Measurements from ENCODE around the gene LY6G5B. TPM values are rescaled to one million over a fixed set of nuclear protein-coding genes. Genes with fewer than 3 reads are reported as not detected.

The LY6G5B gene
- total RNA-seq, 2 donors from 2014 or later: 13.9 to 17.0 TPM

DNA sequence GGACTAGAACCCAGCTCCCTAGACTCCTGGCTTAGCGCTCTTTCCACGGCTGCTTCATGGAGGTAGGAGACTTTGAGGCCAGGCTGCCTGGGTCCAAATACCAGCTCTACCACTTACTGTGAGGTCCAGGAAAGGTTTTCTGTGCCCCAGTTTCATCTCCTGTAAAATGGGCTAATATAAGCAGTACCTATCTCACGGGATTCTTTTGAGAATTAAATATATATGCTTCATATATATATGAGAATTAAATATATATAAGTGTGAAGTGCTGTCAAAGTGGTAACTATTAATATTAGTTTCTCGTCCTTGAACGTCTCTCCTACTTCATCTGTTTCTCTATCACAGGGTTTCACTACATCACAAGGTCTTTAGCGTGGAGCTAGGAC is 21.3 kb downstream of the LY6G5B start:
- peaks cover 13% of the 10 kb centered on the region for H3K4me1 ChIP-seq (ENCODE audit: control insufficient read depth, insufficient read depth, low read length)
- Mint-ChIP-seq H3K36me3 (ENCODE audit: low read depth) (peaks cover 68% of the 10 kb centered on the region), H3K4me3 (no peak overlapping the region), H3K9me3 (no peaks in the 10 kb centered on the region), H3K27ac (peak overlapping the region; percentile 83), H3K4me1 (peaks cover 15% of the 10 kb centered on the region), H3K27me3 (ENCODE audit: insufficient read depth) (no peaks in the 10 kb centered on the region)
- H3K4me3 ChIP-seq (ENCODE audit: low read length): no peak overlapping the region
- no peak overlapping the region for H3K9ac ChIP-seq (ENCODE audit: extremely low read depth, low read length, poor library complexity, severe bottlenecking)
- H3K27ac ChIP-seq (ENCODE audit: low read depth, low read length): no peak overlapping the region
- H3K9me3 ChIP-seq (ENCODE audit: control insufficient read depth, low read length): no peaks in the 10 kb centered on the region
- DNase-seq: no peak
- H3K27me3 ChIP-seq (ENCODE audit: control insufficient read depth, insufficient read depth, low read length, poor library complexity, severe bottlenecking): no peaks in the 10 kb centered on the region
- H3K36me3 ChIP-seq (ENCODE audit: control insufficient read depth, insufficient read depth, low read length): peaks cover 76% of the 10 kb centered on the region
- TF ChIP-seq, protein P1, sequence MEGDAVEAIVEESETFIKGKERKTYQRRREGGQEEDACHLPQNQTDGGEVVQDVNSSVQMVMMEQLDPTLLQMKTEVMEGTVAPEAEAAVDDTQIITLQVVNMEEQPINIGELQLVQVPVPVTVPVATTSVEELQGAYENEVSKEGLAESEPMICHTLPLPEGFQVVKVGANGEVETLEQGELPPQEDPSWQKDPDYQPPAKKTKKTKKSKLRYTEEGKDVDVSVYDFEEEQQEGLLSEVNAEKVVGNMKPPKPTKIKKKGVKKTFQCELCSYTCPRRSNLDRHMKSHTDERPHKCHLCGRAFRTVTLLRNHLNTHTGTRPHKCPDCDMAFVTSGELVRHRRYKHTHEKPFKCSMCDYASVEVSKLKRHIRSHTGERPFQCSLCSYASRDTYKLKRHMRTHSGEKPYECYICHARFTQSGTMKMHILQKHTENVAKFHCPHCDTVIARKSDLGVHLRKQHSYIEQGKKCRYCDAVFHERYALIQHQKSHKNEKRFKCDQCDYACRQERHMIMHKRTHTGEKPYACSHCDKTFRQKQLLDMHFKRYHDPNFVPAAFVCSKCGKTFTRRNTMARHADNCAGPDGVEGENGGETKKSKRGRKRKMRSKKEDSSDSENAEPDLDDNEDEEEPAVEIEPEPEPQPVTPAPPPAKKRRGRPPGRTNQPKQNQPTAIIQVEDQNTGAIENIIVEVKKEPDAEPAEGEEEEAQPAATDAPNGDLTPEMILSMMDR (conservative IDR thresholded peaks at IDR 0.05): no peak
- 93 to 100% methylated on average over 3 to 5 of the region's 6 CpGs for WGBS, 2 experiments (ENCODE audit: insufficient coverage in 1 of 2, insufficient read length in 1 of 2)

DNA sequence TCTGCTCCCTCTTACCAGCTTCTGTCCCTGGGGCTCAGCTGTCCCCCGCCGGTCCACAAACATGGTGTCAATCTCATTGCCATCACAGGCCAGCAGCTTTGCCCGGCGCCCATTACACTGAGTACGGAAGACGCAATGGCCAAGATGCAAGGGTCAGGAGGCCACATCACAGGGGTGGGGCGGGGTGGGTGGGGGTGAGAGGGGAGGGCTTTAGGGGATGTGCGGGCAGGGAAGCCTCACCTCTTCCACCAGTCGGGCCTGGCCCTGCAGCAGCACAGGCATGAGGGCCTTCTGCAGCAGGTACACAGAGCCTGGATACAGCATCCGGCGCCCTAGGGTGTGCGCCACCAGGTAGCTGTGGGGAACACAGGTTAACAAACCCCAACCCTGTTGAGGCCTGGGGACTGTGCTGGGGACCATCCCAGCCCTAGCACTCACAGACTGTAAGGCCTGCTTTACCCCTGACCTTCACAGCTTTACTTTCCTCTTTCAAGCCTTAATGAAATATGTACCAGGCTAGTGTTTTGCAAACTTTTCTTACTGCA is 21.9 kb downstream of the LY6G5B start:
- 97 to 100% methylated on average over 4 to 12 of the region's 12 CpGs for WGBS, 2 experiments (ENCODE audit: insufficient coverage in 1 of 2, insufficient read length in 1 of 2)
- Histone ChIP-seq H3K36me3 (ENCODE audit: control insufficient read depth, insufficient read depth, low read length) (peaks cover 74% of the 10 kb centered on the region), H3K9me3 (ENCODE audit: control insufficient read depth, low read length) (no peaks in the 10 kb centered on the region), H3K4me3 (ENCODE audit: low read length) (no peak overlapping the region), H3K4me1 (ENCODE audit: control insufficient read depth, insufficient read depth, low read length) (peaks cover 13% of the 10 kb centered on the region), H3K9ac (ENCODE audit: extremely low read depth, low read length, poor library complexity, severe bottlenecking) (no peak overlapping the region), H3K27me3 (ENCODE audit: control insufficient read depth, insufficient read depth, low read length, poor library complexity, severe bottlenecking) (no peaks in the 10 kb centered on the region), H3K27ac (ENCODE audit: low read depth, low read length) (no peak overlapping the region)
- Mint-ChIP-seq H3K27me3 (ENCODE audit: insufficient read depth) (no peaks in the 10 kb centered on the region), H3K4me3 (no peak overlapping the region), H3K27ac (peak overlapping the region; percentile 55), H3K4me1 (peaks cover 15% of the 10 kb centered on the region), H3K36me3 (ENCODE audit: low read depth) (peaks cover 68% of the 10 kb centered on the region), H3K9me3 (no peaks in the 10 kb centered on the region)
- TF ChIP-seq, protein P1 (conservative IDR thresholded peaks at IDR 0.05): no peak
- DNase-seq: no peak

DNA sequence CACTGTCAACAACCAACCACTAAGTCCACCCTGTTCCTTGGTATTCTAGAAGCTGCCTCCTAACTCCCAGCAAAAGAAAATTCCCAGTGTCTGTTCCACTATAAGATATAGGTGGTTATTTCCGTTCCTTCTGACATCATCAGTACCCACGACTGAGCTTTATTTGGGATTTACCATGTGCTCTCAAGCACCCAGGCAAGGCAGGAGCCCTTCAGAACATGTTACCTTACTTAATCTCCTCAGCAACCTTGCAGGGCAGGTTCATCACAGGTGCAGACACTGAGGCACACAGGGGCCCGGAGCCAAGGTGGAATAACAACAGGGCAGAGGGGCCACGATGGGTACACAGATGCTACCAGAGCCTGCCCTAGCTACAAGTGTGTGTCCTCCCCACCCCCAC is 22.6 kb downstream of the LY6G5B start:
- Histone ChIP-seq H3K9me3 (ENCODE audit: control insufficient read depth, low read length) (no peaks in the 10 kb centered on the region), H3K27ac (ENCODE audit: low read depth, low read length) (no peak overlapping the region), H3K9ac (ENCODE audit: extremely low read depth, low read length, poor library complexity, severe bottlenecking) (no peak overlapping the region), H3K27me3 (ENCODE audit: control insufficient read depth, insufficient read depth, low read length, poor library complexity, severe bottlenecking) (no peaks in the 10 kb centered on the region), H3K4me1 (ENCODE audit: control insufficient read depth, insufficient read depth, low read length) (peaks cover 13% of the 10 kb centered on the region), H3K36me3 (ENCODE audit: control insufficient read depth, insufficient read depth, low read length) (peaks cover 70% of the 10 kb centered on the region), H3K4me3 (ENCODE audit: low read length) (no peak overlapping the region)
- H3K9me3 Mint-ChIP-seq: no peaks in the 10 kb centered on the region
- TF ChIP-seq, protein P1 (conservative IDR thresholded peaks at IDR 0.05): no peak
- H3K27ac Mint-ChIP-seq: no peak overlapping the region
- WGBS, 2 experiments (ENCODE audit: insufficient coverage in 1 of 2, insufficient read length in 1 of 2): 95 to 98% methylated on average over 3 to 4 of the region's 4 CpGs
- H3K36me3 Mint-ChIP-seq (ENCODE audit: low read depth): peaks cover 69% of the 10 kb centered on the region
- no peaks in the 10 kb centered on the region for H3K27me3 Mint-ChIP-seq (ENCODE audit: insufficient read depth)
- peaks cover 15% of the 10 kb centered on the region for H3K4me1 Mint-ChIP-seq
- H3K4me3 Mint-ChIP-seq: no peak overlapping the region
- DNase-seq: no peak

Measured in endodermal cell (in vitro differentiated cells).